Neuronal stem cell (in vitro differentiated cells): ENCODE results near the gene SCNN1B.

Source experiments
- DNase-seq: peaks from one replicate; pipeline ENCODE4 v3.0.0-alpha.2; 2013; ENCODE audit warnings: low spot score
- H2AFZ ChIP-seq: one replicate; pipeline ENCODE4 v1.6.1; 2013; ENCODE audit warnings: mild to moderate bottlenecking, low read length, inconsistent platforms
- H2AK5ac ChIP-seq: 2 replicates; pipeline ENCODE4 v1.6.1; 2013; ENCODE audit warnings: low read depth, mild to moderate bottlenecking, inconsistent platforms, low read length, moderate library complexity, mixed read lengths
- H2BK120ac ChIP-seq: 2 replicates; pipeline ENCODE4 v1.6.1; 2013; ENCODE audit warnings: low read depth, mild to moderate bottlenecking, inconsistent platforms, low read length, moderate library complexity, mixed read lengths
- H2BK12ac ChIP-seq: one replicate; pipeline ENCODE4 v1.6.1; 2013; ENCODE audit warnings: low read length, inconsistent platforms
- H2BK15ac ChIP-seq: 2 replicates; pipeline ENCODE4 v1.6.1; 2013; ENCODE audit warnings: mild to moderate bottlenecking, low read length, inconsistent platforms, mixed read lengths
- H2BK5ac ChIP-seq: one replicate; pipeline ENCODE4 v1.6.1; 2013; ENCODE audit warnings: inconsistent platforms, mild to moderate bottlenecking, low read length, moderate library complexity
- H3K14ac ChIP-seq: one replicate; pipeline ENCODE4 v1.6.1; 2013; ENCODE audit warnings: low read length, inconsistent platforms
- H3K18ac ChIP-seq: 2 replicates; pipeline ENCODE4 v1.6.1; 2013; ENCODE audit warnings: low read length, inconsistent platforms
- H3K23ac ChIP-seq: 2 replicates; pipeline ENCODE4 v1.6.1; 2013; ENCODE audit warnings: low read depth, mild to moderate bottlenecking, mixed read lengths, low read length, inconsistent platforms; ENCODE audit not compliant: poor library complexity
- H3K27ac ChIP-seq: replicated peaks from 3 replicates; pipeline ENCODE4 v1.5.1; 2013; ENCODE audit warnings: low read length, inconsistent platforms
- H3K27me3 ChIP-seq, 3 experiments: 2 replicates each; pipeline ENCODE4 v1.6.1; 2013; ENCODE audit warnings: low read length in 3 of 3, mild to moderate bottlenecking in 2 of 3, inconsistent platforms in 1 of 3, low read depth in 1 of 3, mixed read lengths in 1 of 3, moderate library complexity in 1 of 3; ENCODE audit not compliant: control insufficient read depth in 3 of 3, insufficient read depth in 3 of 3
- H3K36me3 ChIP-seq, 2 donors: replicated peaks in 1 of 2; 2 replicates each; pipeline ENCODE4 v1.6.1; 2013; ENCODE audit warnings: low read length in 2 of 2; ENCODE audit not compliant: control insufficient read depth in 2 of 2, insufficient read depth in 2 of 2
- H3K4ac ChIP-seq: 2 replicates; pipeline ENCODE4 v1.6.1; 2013; ENCODE audit warnings: inconsistent platforms, mild to moderate bottlenecking, low read length, moderate library complexity
- H3K4me1 ChIP-seq, 2 donors: 1 replicate in 1 of 2; 2 replicates in 1 of 2; pipeline ENCODE4 v1.6.1; 2013; ENCODE audit warnings: low read length in 2 of 2, low read depth in 1 of 2; ENCODE audit not compliant: control insufficient read depth in 2 of 2, insufficient read depth in 1 of 2
- H3K4me2 ChIP-seq: one replicate; pipeline ENCODE4 v1.6.1; 2013; ENCODE audit warnings: mild to moderate bottlenecking, low read length, inconsistent platforms; ENCODE audit not compliant: insufficient read depth, poor library complexity, severe bottlenecking
- H3K4me3 ChIP-seq, 2 donors: 2 replicates each; pipeline ENCODE4 v1.5.1; 2013; ENCODE audit warnings: low read length in 2 of 2, mild to moderate bottlenecking in 2 of 2, inconsistent platforms in 1 of 2, moderate library complexity in 1 of 2
- H3K79me1 ChIP-seq: one replicate; pipeline ENCODE4 v1.6.1; 2013; ENCODE audit warnings: low read depth, mild to moderate bottlenecking, inconsistent platforms, low read length, moderate library complexity
- H3K9ac ChIP-seq: one replicate; pipeline ENCODE4 v1.6.1; 2013; ENCODE audit warnings: mild to moderate bottlenecking, low read depth, low read length, inconsistent platforms; ENCODE audit not compliant: poor library complexity
- H3K9me3 ChIP-seq, 2 donors: replicated peaks in 1 of 2; 2 replicates each; pipeline versions ENCODE3 to v1.6.1; 2013; ENCODE audit warnings: low read length in 2 of 2, mild to moderate bottlenecking in 2 of 2, inconsistent platforms in 1 of 2, low read depth in 1 of 2, mixed read lengths in 1 of 2, moderate library complexity in 1 of 2; ENCODE audit not compliant: control insufficient read depth in 2 of 2, insufficient read depth in 1 of 2
- H4K8ac ChIP-seq: one replicate; pipeline ENCODE4 v1.6.1; 2013; ENCODE audit warnings: low read depth, mild to moderate bottlenecking, inconsistent platforms, low read length, moderate library complexity
- H4K91ac ChIP-seq: one replicate; pipeline ENCODE4 v1.6.1; 2013; ENCODE audit warnings: low read length, low read depth, mild to moderate bottlenecking, inconsistent platforms; ENCODE audit not compliant: poor library complexity
- WGBS, 2 donors: extraction: QIAGEN DNeasy Blood & Tissue Kit; methylation state at CpG; one replicate each; pipeline ENCODE4 v1.1.7; 2013; ENCODE audit warnings: missing lambda C conversion rate in 2 of 2, mixed read lengths in 1 of 2; ENCODE audit not compliant: insufficient read length in 2 of 2, insufficient replicate concordance in 1 of 2; ENCODE audit errors: extremely low coverage in 2 of 2; 5-methylcytosine and 5-hydroxymethylcytosine counted together

SCNN1B gene

GRCh38 chr16:23337836-23338550, 35.9 kb downstream of the SCNN1B start:
- no peak overlapping the region for H2BK5ac ChIP-seq
- H3K18ac ChIP-seq: no peak overlapping the region
- H3K27me3 ChIP-seq: no peaks in the 10 kb centered on the region
- no peaks in the 10 kb centered on the region for H3K79me1 ChIP-seq
- H3K4me3 ChIP-seq: no peak overlapping the region
- H2AFZ ChIP-seq: no peak overlapping the region
- H3K9ac ChIP-seq: no peak overlapping the region
- H3K4ac ChIP-seq: no peak overlapping the region
- no peak overlapping the region for H4K91ac ChIP-seq
- no peaks in the 10 kb centered on the region for H3K4me1 ChIP-seq
- H3K14ac ChIP-seq: no peak overlapping the region
- H2BK120ac ChIP-seq: no peak overlapping the region
- no peaks in the 10 kb centered on the region for H3K36me3 ChIP-seq
- H4K8ac ChIP-seq: no peak overlapping the region
- H3K23ac ChIP-seq: no peak overlapping the region
- no CpG with 5 or more reads among the region's 5 CpGs for WGBS, 2 donors
- no peak overlapping the region for H2AK5ac ChIP-seq
- no peak overlapping the region for H3K4me2 ChIP-seq
- H3K27ac ChIP-seq: no peak overlapping the region
- H2BK15ac ChIP-seq: no peak overlapping the region
- no peaks in the 10 kb centered on the region for H3K9me3 ChIP-seq
- no peak for DNase-seq
- no peak overlapping the region for H2BK12ac ChIP-seq

GRCh38 chr16:23339787-23340186, 37.7 kb downstream of the SCNN1B start:
- Histone ChIP-seq H2BK5ac (no peak overlapping the region), H3K9ac (no peak overlapping the region), H3K27ac (no peak overlapping the region), H3K4me2 (no peak overlapping the region), H3K9me3 (no peaks in the 10 kb centered on the region), H3K14ac (no peak overlapping the region), H3K18ac (no peak overlapping the region), H4K8ac (no peak overlapping the region), H4K91ac (no peak overlapping the region), H3K4ac (no peak overlapping the region), H2BK120ac (no peak overlapping the region), H2BK12ac (no peak overlapping the region), H2AFZ (no peak overlapping the region), H2AK5ac (no peak overlapping the region), H3K36me3 (no peaks in the 10 kb centered on the region), H3K27me3 (no peaks in the 10 kb centered on the region), H3K4me3 (no peak overlapping the region), H2BK15ac (no peak overlapping the region), H3K23ac (no peak overlapping the region), H3K79me1 (no peaks in the 10 kb centered on the region), H3K4me1 (no peaks in the 10 kb centered on the region)
- DNase-seq: no peak
- WGBS, 2 donors: no CpG with 5 or more reads among the region's 3 CpGs

GRCh38 chr16:23342083-23342640, 40.1 kb downstream of the SCNN1B start:
- Histone ChIP-seq H3K4me3 (no peak overlapping the region), H2AK5ac (no peak overlapping the region), H3K23ac (no peak overlapping the region), H3K4me2 (no peak overlapping the region), H3K36me3 (no peaks in the 10 kb centered on the region), H2BK15ac (no peak overlapping the region), H3K9me3 (no peaks in the 10 kb centered on the region), H4K91ac (no peak overlapping the region), H3K4me1 (no peaks in the 10 kb centered on the region), H4K8ac (no peak overlapping the region), H3K79me1 (no peaks in the 10 kb centered on the region), H2AFZ (no peak overlapping the region), H3K27me3 (no peaks in the 10 kb centered on the region), H3K14ac (no peak overlapping the region), H3K4ac (no peak overlapping the region), H2BK120ac (no peak overlapping the region), H3K18ac (no peak overlapping the region), H3K27ac (no peak overlapping the region), H2BK5ac (no peak overlapping the region), H2BK12ac (no peak overlapping the region), H3K9ac (no peak overlapping the region)
- no CpG with 5 or more reads among the region's 5 CpGs for WGBS, 2 donors
- DNase-seq: no peak

DNA sequence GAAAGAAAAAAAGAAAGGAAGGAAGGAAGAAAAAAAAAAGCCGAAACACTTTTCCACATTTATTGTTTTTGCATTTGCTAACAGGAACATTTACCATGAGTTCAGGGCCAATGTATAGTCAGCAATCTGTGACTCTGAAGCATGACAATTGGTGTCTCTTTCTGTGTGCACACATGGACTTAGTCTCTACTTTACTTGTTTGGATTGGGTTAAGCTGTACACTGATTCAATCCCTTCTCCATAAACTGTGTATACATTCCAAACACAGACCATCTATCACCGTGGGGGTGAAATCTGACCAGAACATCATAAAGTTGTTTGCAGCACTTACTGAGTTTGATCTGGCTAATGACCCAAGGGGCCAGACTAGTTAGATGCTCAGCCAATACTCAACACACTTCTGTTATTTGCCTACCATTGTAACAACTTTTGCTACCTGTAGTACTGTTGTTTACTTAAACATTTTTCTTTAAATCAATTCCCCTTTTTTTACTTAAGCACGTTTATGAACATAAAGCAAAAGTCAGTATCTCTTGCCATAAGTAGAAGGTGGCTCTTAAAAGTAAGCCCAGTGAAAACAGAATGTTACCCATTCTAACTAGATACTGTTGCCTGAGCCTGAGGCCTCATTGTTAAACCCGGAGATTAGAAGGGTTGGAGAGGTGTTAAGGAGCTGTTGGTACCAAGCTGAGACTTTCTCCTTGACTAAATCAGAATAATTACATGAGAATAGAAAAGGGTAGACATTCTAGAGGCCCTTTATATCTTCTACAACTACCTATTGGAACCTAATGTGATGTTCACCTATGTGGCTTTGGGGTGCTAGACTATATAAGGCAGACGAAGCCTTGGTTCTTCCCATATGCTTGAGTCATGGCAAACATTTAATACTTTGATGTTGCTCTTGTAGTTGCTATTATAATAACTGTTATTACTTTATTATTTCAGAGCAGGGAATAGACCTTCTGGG, 41.8 kb downstream of the SCNN1B start:
- H2BK12ac ChIP-seq: no peak overlapping the region
- no CpG with 5 or more reads among the region's 5 CpGs for WGBS, 2 donors

More for the DNA sequence above, 41.8 kb downstream of the SCNN1B start:
- H2BK120ac ChIP-seq: no peak overlapping the region
- no peaks in the 10 kb centered on the region for H3K36me3 ChIP-seq
- H3K14ac ChIP-seq: no peak overlapping the region
- H2BK15ac ChIP-seq: no peak overlapping the region
- no peak overlapping the region for H4K91ac ChIP-seq
- no peak overlapping the region for H4K8ac ChIP-seq
- no peak overlapping the region for H3K9ac ChIP-seq
- H3K79me1 ChIP-seq: no peaks in the 10 kb centered on the region
- peaks cover 0 to 2% (median 0%) of the 10 kb centered on the region in 3 experiments for H3K27me3 ChIP-seq
- H3K23ac ChIP-seq: no peak overlapping the region
- H3K4ac ChIP-seq: no peak overlapping the region
- no peak overlapping the region for H2AFZ ChIP-seq
- H3K27ac ChIP-seq: no peak overlapping the region
- no peaks in the 10 kb centered on the region for H3K9me3 ChIP-seq
- no peak overlapping the region for H3K4me2 ChIP-seq
- H2AK5ac ChIP-seq: no peak overlapping the region
- DNase-seq: no peak
- H3K4me3 ChIP-seq: no peak overlapping the region
- no peak overlapping the region for H3K18ac ChIP-seq
- no peak overlapping the region for H2BK5ac ChIP-seq
- H3K4me1 ChIP-seq: no peaks in the 10 kb centered on the region
